ENCODE measurements around the gene ZNF394.
"Not testable (repeated sequence)": the region's sequence is repeated elsewhere in the genome, so short reads cannot be mapped to it uniquely, and the experiment has no call there.

Gene ZNF394

DNA sequence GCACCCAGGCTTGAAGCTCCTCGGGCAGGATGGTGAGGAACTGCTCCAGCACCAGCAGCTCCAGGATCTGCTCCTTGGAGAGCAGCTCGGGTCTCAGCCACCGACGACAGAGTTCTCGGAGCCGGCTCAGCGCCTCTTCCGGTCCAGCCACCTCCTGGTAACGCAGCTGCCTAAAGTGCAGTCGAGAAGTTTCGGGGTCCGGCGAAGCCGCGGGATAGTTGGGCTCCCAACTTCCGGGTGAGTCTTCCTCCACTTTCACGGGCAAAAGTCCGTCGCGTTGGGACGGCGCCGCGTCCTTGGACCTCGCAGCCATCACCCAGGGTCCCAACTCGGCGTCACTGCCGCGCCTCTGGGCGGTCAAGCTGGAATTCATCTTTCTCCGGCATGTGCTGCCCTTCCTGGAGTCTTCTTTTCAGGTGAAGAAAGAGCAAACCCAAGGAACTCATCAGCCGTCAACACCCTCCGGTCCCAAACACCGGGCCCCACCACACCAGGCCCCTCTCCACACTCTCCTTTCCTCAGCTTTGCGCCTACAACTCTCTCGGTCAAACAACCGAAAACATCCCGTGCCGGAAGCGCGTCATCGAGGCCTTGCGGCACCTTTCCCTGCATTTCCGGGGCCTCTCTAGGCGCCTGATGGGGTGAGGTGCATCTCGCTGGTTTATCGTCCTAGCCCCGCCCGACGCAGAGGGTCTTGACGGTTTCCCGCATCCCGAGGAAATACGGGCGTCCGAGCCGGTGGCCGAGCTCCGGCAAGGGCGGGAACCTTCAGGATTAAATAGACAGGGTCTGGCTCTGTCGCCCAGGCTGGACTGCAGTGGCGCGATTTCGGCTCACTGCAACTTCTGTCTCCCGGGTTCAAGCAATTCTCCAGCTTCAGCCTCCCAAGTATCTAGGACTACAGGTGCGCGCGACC is at the start of gene ZNF394:
Gene ZNF394 (minus strand): TSS at position 561 of the 916 bp plus-strand sequence. CDS start 188 bp downstream, at position 373.
- H3K4me3 ChIP-seq (ENCODE audit: low read depth, low read length) = peak within 1 kb of the TSS; percentile 93
- TF ChIP-seq, protein P1, sequence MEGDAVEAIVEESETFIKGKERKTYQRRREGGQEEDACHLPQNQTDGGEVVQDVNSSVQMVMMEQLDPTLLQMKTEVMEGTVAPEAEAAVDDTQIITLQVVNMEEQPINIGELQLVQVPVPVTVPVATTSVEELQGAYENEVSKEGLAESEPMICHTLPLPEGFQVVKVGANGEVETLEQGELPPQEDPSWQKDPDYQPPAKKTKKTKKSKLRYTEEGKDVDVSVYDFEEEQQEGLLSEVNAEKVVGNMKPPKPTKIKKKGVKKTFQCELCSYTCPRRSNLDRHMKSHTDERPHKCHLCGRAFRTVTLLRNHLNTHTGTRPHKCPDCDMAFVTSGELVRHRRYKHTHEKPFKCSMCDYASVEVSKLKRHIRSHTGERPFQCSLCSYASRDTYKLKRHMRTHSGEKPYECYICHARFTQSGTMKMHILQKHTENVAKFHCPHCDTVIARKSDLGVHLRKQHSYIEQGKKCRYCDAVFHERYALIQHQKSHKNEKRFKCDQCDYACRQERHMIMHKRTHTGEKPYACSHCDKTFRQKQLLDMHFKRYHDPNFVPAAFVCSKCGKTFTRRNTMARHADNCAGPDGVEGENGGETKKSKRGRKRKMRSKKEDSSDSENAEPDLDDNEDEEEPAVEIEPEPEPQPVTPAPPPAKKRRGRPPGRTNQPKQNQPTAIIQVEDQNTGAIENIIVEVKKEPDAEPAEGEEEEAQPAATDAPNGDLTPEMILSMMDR (IDR thresholded peaks at IDR 0.05; ENCODE audit: borderline replicate concordance, insufficient read depth, low read depth, low read length) = no peak

- not testable (repeated sequence) for H3K4me3 ChIP-seq (ENCODE audit: low read depth, low read length)
These were observed 49.5 kb upstream of the ZNF394 start for GRCh38 chr7:99549545-99549944.

GRCh38 chr7:99545308-99545707 is 45.2 kb upstream of the ZNF394 start:
- not testable (repeated sequence) for H3K4me3 ChIP-seq (ENCODE audit: low read depth, low read length)

DNA sequence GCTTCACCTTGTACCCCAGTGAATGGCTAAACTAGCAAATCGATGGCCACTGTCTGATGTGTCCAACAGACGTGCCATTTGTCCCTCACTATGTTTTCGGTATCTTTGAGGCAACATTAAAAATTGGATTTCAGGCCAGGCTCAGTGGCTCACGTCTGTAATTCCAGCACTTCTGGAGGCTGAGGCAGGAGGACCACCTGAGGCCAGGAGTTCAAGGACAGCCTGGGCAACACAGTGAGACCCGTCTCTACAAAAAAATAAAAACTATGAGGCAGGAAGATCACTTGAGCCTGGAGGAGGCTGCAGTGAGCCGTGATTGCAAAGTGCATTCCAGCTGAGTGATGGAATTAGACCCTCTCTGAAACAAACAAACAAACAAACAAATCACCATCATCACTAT is 43.8 kb upstream of the ZNF394 start:
- TF ChIP-seq, protein P1 (IDR thresholded peaks at IDR 0.05; ENCODE audit: borderline replicate concordance, insufficient read depth, low read depth, low read length) = no peak
- H3K4me3 ChIP-seq (ENCODE audit: low read depth, low read length) = no peak overlapping the region

DNA sequence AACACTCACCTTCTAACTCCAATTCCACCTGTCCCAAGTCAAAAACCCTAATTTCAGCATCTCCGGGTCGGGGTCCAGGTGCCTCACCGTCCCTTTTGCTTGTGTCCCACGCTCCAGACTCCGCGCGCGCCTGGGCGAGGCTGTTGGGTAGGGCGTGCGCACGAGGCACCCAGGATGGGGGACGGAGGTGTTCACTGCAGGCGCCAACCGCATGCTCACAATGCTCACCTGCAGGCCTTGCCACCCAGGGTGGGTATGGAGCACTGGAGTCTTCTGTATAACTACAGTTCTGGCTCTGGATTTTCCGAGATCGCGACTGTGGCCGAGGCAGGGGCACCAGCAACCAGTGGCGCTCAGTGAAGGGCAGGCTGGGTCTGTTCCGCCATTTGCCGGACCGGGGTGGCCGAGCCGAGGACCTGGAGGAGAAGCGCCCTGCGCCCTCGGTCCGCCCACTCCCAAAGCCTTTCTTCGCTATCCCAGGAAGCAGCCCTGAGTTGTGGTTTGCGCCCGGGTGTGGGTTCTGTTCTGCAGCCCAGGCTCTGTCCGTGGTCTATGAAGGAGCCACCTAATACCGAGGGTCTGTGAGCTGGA is 43.1 kb upstream of the ZNF394 start:
- TF ChIP-seq, protein P1 (IDR thresholded peaks at IDR 0.05; ENCODE audit: borderline replicate concordance, insufficient read depth, low read depth, low read length) = no peak
- H3K4me3 ChIP-seq (ENCODE audit: low read depth, low read length) = no peak overlapping the region

DNA sequence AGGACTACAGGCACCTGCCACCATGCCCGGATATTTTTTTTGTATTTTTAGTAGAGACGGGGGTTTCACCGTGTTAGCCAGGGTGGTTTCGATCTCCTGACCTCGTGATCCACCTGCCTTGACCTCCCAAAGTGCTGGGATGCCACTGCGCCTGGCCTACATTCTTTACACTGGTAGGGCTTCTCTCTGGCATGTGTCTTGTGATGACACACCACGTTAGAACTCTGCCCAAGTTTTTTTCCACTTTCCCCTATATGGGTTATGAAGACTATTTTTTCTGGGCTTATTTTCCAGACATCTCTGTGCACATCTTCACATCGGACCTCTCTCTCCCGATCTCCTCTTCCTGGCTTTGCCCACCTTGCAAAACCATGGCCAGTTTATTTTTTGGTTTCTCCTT is 41.1 kb upstream of the ZNF394 start:
- H3K4me3 ChIP-seq (ENCODE audit: low read depth, low read length) = no peak overlapping the region
- TF ChIP-seq, protein P1 (IDR thresholded peaks at IDR 0.05; ENCODE audit: borderline replicate concordance, insufficient read depth, low read depth, low read length) = no peak

DNA sequence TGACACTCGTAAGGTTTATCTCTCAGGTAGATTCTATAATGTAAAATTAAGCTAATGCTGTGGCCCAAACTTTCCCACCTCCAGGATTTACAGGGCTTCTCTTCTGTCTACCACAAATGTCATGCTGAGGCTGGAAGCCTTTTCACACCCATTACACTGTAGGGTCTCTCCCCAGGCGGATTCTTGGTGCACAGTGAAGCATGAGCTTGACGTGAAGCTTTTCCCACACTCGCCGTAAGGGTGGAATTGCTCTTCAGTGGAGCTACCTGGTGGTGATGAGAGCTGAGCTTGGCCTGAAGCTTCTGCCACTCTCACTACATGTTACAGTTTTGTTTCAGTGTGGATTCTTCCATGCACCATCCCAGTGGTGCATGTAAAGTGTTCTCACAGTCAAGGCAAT is 40.5 kb upstream of the ZNF394 start:
- no peak overlapping the region for H3K4me3 ChIP-seq (ENCODE audit: low read depth, low read length)
- TF ChIP-seq, protein P1 (IDR thresholded peaks at IDR 0.05; ENCODE audit: borderline replicate concordance, insufficient read depth, low read depth, low read length) = no peak

DNA sequence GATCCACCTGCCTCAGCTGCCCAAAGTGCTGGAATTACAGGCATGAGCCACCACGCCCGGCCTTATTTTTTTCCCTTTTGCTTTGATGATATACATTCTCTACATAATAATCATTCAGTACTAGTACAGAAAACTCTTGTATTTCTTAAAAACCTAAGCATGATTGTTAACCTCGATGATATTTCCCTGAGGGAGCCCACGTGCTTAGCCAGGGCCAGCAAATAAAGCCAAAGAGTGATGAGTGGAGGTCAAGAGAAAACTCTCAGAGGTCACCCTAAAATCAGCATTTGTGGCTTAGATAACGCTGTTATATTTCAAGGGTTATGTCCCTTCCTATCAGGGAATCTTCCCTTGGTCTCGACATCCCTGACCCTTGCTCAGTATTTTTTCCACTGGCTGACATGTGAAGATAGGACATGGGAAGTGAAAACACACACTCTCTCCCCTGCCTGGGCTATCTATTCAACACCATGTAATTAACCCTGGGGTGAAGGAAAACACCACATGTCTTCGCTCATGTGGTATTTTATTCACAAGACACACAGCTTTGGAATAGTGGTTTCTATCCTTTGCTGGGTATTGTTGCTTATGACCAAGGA is 39.2 kb upstream of the ZNF394 start:
- no peak overlapping the region for H3K4me3 ChIP-seq (ENCODE audit: low read depth, low read length)
- TF ChIP-seq, protein P1 (IDR thresholded peaks at IDR 0.05; ENCODE audit: borderline replicate concordance, insufficient read depth, low read depth, low read length) = no peak
